Activated CD4-positive, alpha-beta memory T cell treated with anti-CD3 and anti-CD28 coated beads, Interleukin-2, amount 10 ng/mL, durations not matched to agents 7 days and 5 days (primary cell): Measurements from ENCODE around the gene RHBG. TPM values are rescaled to one million over a fixed set of nuclear protein-coding genes. Genes with fewer than 3 reads are reported as not detected.

ENCODE experiments used
- CTCF ChIA-PET: fragments of 350-600 bp; sonication (Branson Sonifier 250); formaldehyde crosslinking; loops from one replicate; lab custom pipeline; 2021; ENCODE audit warnings: antibody characterized with exemption, inconsistent platforms; lab: Charles Lee
- POLR2A ChIA-PET: fragments of 350-600 bp; sonication (Branson Sonifier 250); formaldehyde crosslinking; loops from one replicate; lab custom pipeline; 2021; ENCODE audit warnings: antibody characterized with exemption; lab: Charles Lee
- DNase-seq: peaks from one replicate; pipeline ENCODE4 v3.0.0-alpha.2; 2020
- H3K27ac Mint-ChIP-seq: one replicate; pipeline ENCODE4 v1.8.0; 2021; ENCODE audit warnings: mild to moderate bottlenecking, mixed read lengths
- H3K27me3 Mint-ChIP-seq: one replicate; pipeline ENCODE4 v1.8.0; 2021; ENCODE audit warnings: mixed read lengths
- H3K36me3 Mint-ChIP-seq: one replicate; pipeline ENCODE4 v1.8.0; 2021; ENCODE audit warnings: low read depth, mixed read lengths
- H3K4me1 Mint-ChIP-seq: one replicate; pipeline ENCODE4 v1.8.0; 2021; ENCODE audit warnings: mixed read lengths
- H3K4me3 Mint-ChIP-seq: one replicate; pipeline ENCODE4 v1.8.0; 2021; ENCODE audit warnings: mild to moderate bottlenecking, mixed read lengths
- H3K9me3 Mint-ChIP-seq: one replicate; pipeline ENCODE4 v1.8.0; 2021; ENCODE audit warnings: mixed read lengths
- total RNA-seq, 2 experiments: library from RNA; stranded (reverse); gene quantifications; one replicate each; pipeline ENCODE4 v1.2.3, GENCODE V29; 2021

RHBG gene
- total RNA-seq, 2 experiments from 2014 or later, result not detected

- no peak for DNase-seq
- no peak overlapping the region for H3K4me3 Mint-ChIP-seq
- ChIA-PET CTCF (interaction anchor here (1.5 to 4.9 kb wide), 2 partner anchors 20 to 40 kb away, joined by 6 to 19 read pairs; no protein-coding TSS in a partner anchor), POLR2A (no interaction called here)
- H3K4me1 Mint-ChIP-seq, result peaks cover 7% of the 10 kb centered on the region
- no peak overlapping the region for H3K27ac Mint-ChIP-seq
- H3K36me3 Mint-ChIP-seq, result no peaks in the 10 kb centered on the region
- peaks cover 89% of the 10 kb centered on the region for H3K27me3 Mint-ChIP-seq
- H3K9me3 Mint-ChIP-seq, result no peaks in the 10 kb centered on the region
Measured at GRCh38 chr1:156425943-156426342, 56.9 kb downstream of the RHBG start.

- ChIA-PET CTCF (no interaction called here), POLR2A (no interaction called here)
- Mint-ChIP-seq H3K27ac (no peak overlapping the region), H3K9me3 (no peaks in the 10 kb centered on the region), H3K4me1 (no peaks in the 10 kb centered on the region), H3K27me3 (peaks cover 91% of the 10 kb centered on the region), H3K36me3 (no peaks in the 10 kb centered on the region), H3K4me3 (no peak overlapping the region)
- no peak for DNase-seq
Measured at GRCh38 chr1:156427957-156428356, 58.9 kb downstream of the RHBG start.

- Mint-ChIP-seq H3K4me1 (peaks cover 3% of the 10 kb centered on the region), H3K9me3 (no peaks in the 10 kb centered on the region), H3K36me3 (no peaks in the 10 kb centered on the region), H3K27me3 (peaks cover 91% of the 10 kb centered on the region), H3K4me3 (no peak overlapping the region), H3K27ac (no peak overlapping the region)
- ChIA-PET CTCF (no interaction called here), POLR2A (no interaction called here)
- no peak for DNase-seq
Measured at GRCh38 chr1:156428746-156429288, 59.8 kb downstream of the RHBG start.

- Mint-ChIP-seq H3K27ac (no peak overlapping the region), H3K27me3 (peaks cover 91% of the 10 kb centered on the region), H3K9me3 (no peaks in the 10 kb centered on the region), H3K36me3 (no peaks in the 10 kb centered on the region), H3K4me3 (no peak overlapping the region), H3K4me1 (peaks cover 3% of the 10 kb centered on the region)
- POLR2A ChIA-PET, result interaction anchor here (1.0 kb wide), 1 partner anchor 147 kb away, joined by 3 read pairs; the partner anchor contains the start of gene SMG5
- CTCF ChIA-PET, result interaction anchor here (0.8 to 1.6 kb wide), 3 partner anchors 17 to 179 kb away, joined by 3 to 5 read pairs (median 5); no protein-coding TSS in a partner anchor
- no peak for DNase-seq
Measured at GRCh38 chr1:156429313-156430060, 60.5 kb downstream of the RHBG start.

- Mint-ChIP-seq H3K4me3 (no peak overlapping the region), H3K36me3 (peaks cover 2% of the 10 kb centered on the region), H3K9me3 (no peaks in the 10 kb centered on the region), H3K27me3 (peaks cover 92% of the 10 kb centered on the region), H3K27ac (no peak overlapping the region), H3K4me1 (peaks cover 6% of the 10 kb centered on the region)
- ChIA-PET POLR2A (interaction anchor here (1.0 to 1.5 kb wide), 2 partner anchors 22 to 148 kb away, joined by 3 read pairs; partner anchors contain the start of gene SMG5), CTCF (interaction anchor here (0.8 to 1.6 kb wide), 3 partner anchors 16 to 178 kb away, joined by 3 to 5 read pairs (median 5); no protein-coding TSS in a partner anchor)
- no peak for DNase-seq
Measured at GRCh38 chr1:156430303-156430702, 61.3 kb downstream of the RHBG start.

GRCh38 chr1:156430866-156431265, 61.9 kb downstream of the RHBG start:
- no peak overlapping the region for H3K4me3 Mint-ChIP-seq
- H3K4me1 Mint-ChIP-seq, result peaks cover 9% of the 10 kb centered on the region
- H3K36me3 Mint-ChIP-seq, result peaks cover 2% of the 10 kb centered on the region
- peaks cover 94% of the 10 kb centered on the region for H3K27me3 Mint-ChIP-seq
- ChIA-PET CTCF (interaction anchor here (1.2 to 4.6 kb wide), 4 partner anchors 11 to 178 kb away, joined by 3 to 29 read pairs (median 9); no protein-coding TSS in a partner anchor), POLR2A (interaction anchor here (1.5 kb wide), 1 partner anchor 21 kb away, joined by 3 read pairs; no protein-coding TSS in a partner anchor)
- no peaks in the 10 kb centered on the region for H3K9me3 Mint-ChIP-seq
- no peak overlapping the region for H3K27ac Mint-ChIP-seq
- DNase-seq, result no peak

GRCh38 chr1:156431366-156431765, 62.4 kb downstream of the RHBG start:
- Mint-ChIP-seq H3K27me3 (peaks cover 90% of the 10 kb centered on the region), H3K27ac (no peak overlapping the region), H3K36me3 (peaks cover 2% of the 10 kb centered on the region), H3K4me1 (peaks cover 9% of the 10 kb centered on the region), H3K9me3 (no peaks in the 10 kb centered on the region), H3K4me3 (no peak overlapping the region)
- ChIA-PET CTCF (interaction anchor here (1.2 to 4.6 kb wide), 4 partner anchors 11 to 177 kb away, joined by 3 to 29 read pairs (median 9); no protein-coding TSS in a partner anchor), POLR2A (interaction anchor here (1.0 to 3.2 kb wide), 3 partner anchors 9 to 21 kb away, joined by 3 to 15 read pairs (median 3); no protein-coding TSS in a partner anchor)
- no peak for DNase-seq

GRCh38 chr1:156431769-156432668, 63.0 kb downstream of the RHBG start:
- peaks cover 2% of the 10 kb centered on the region for H3K36me3 Mint-ChIP-seq
- H3K27me3 Mint-ChIP-seq, result peaks cover 90% of the 10 kb centered on the region
- H3K4me3 Mint-ChIP-seq, result no peak overlapping the region
- peaks cover 11% of the 10 kb centered on the region for H3K4me1 Mint-ChIP-seq
- no peaks in the 10 kb centered on the region for H3K9me3 Mint-ChIP-seq
- no peak overlapping the region for H3K27ac Mint-ChIP-seq
- ChIA-PET POLR2A (interaction anchor here (0.9 to 3.2 kb wide), 5 partner anchors 9 to 20 kb away, joined by 3 to 15 read pairs (median 3); no protein-coding TSS in a partner anchor), CTCF (interaction anchor here (0.8 to 4.6 kb wide), 5 partner anchors 10 to 59 kb away, joined by 3 to 29 read pairs (median 4); no protein-coding TSS in a partner anchor)
- DNase-seq, result no peak

GRCh38 chr1:156432669-156433018, 63.6 kb downstream of the RHBG start:
- Mint-ChIP-seq H3K36me3 (peaks cover 2% of the 10 kb centered on the region), H3K9me3 (no peaks in the 10 kb centered on the region), H3K4me3 (no peak overlapping the region), H3K27me3 (peaks cover 90% of the 10 kb centered on the region), H3K27ac (no peak overlapping the region), H3K4me1 (peaks cover 15% of the 10 kb centered on the region)
- ChIA-PET POLR2A (interaction anchor here (0.9 to 3.2 kb wide), 3 partner anchors 10 to 17 kb away, joined by 3 to 15 read pairs (median 5); no protein-coding TSS in a partner anchor), CTCF (interaction anchor here (0.8 to 4.6 kb wide), 4 partner anchors 11 to 60 kb away, joined by 3 to 29 read pairs (median 10); no protein-coding TSS in a partner anchor)
- DNase-seq, result no peak

- Mint-ChIP-seq H3K27me3 (peaks cover 89% of the 10 kb centered on the region), H3K36me3 (peaks cover 2% of the 10 kb centered on the region), H3K27ac (no peak overlapping the region), H3K4me3 (no peak overlapping the region), H3K9me3 (no peaks in the 10 kb centered on the region), H3K4me1 (peaks cover 17% of the 10 kb centered on the region)
- no peak for DNase-seq
- ChIA-PET CTCF (interaction anchor here (1.0 to 4.6 kb wide), 2 partner anchors 47 to 60 kb away, joined by 4 to 29 read pairs; no protein-coding TSS in a partner anchor), POLR2A (interaction anchor here (1.3 to 3.2 kb wide), 2 partner anchors 10 to 18 kb away, joined by 5 to 15 read pairs; no protein-coding TSS in a partner anchor)
Measured at GRCh38 chr1:156433032-156433431, 64.0 kb downstream of the RHBG start.

- Mint-ChIP-seq H3K27me3 (peaks cover 89% of the 10 kb centered on the region), H3K27ac (no peak overlapping the region), H3K9me3 (no peaks in the 10 kb centered on the region), H3K4me3 (no peak overlapping the region), H3K4me1 (peaks cover 23% of the 10 kb centered on the region), H3K36me3 (peaks cover 2% of the 10 kb centered on the region)
- no peak for DNase-seq
- ChIA-PET CTCF (interaction anchor here (4.6 kb wide), 1 partner anchor 48 kb away, joined by 29 read pairs; no protein-coding TSS in a partner anchor), POLR2A (interaction anchor here (1.3 to 3.2 kb wide), 2 partner anchors 11 to 18 kb away, joined by 5 to 15 read pairs; no protein-coding TSS in a partner anchor)
Measured at GRCh38 chr1:156433602-156434001, 64.6 kb downstream of the RHBG start.
